Measurements from ENCODE around the gene PIGN. TPM values are rescaled to one million over a fixed set of nuclear protein-coding genes. Genes with fewer than 3 reads are reported as not detected.

Gene PIGN
- total and polyA plus RNA-seq, 2 of the 8 experiments (the other 6 are each of a cell fraction or from before 2014, with no cell fraction given) = 20.9 to 26.3 TPM

- no peak for FAIRE-seq
- Histone ChIP-seq H2BK15ac (ENCODE audit: low read length) (no peak overlapping the region), H3K9me3 (ENCODE audit: insufficient read depth in 2 of 2, low read depth in 1 of 2, low read length in 1 of 2) (no peaks in the 10 kb centered on the region), H2AFZ (ENCODE audit: low read length) (no peak overlapping the region), H4K91ac (replicated peaks; ENCODE audit: insufficient read length, low read length) (no peak overlapping the region), H3K4me3 (ENCODE audit: extremely low read depth in 1 of 4, insufficient read depth in 2 of 4, low read depth in 3 of 4, low read length in 4 of 4) (no peak overlapping the region), H2BK12ac (ENCODE audit: low read depth, low read length) (no peak overlapping the region), H3K23ac (ENCODE audit: insufficient read length) (no peak overlapping the region), H3K27me3 (replicated peaks in 1 of 4; ENCODE audit: control insufficient read depth in 3 of 4, extremely low read depth in 1 of 4, insufficient read depth in 3 of 4, low read length in 3 of 4) (no peaks in the 10 kb centered on the region), H4K5ac (ENCODE audit: insufficient read length, low read depth, low read length) (no peak overlapping the region), H2AK5ac (ENCODE audit: low read depth, low read length) (no peak overlapping the region), H3K56ac (replicated peaks; ENCODE audit: insufficient read length, low read depth, low read length) (no peak overlapping the region), H3K14ac (ENCODE audit: insufficient read length) (no peak overlapping the region), H3K79me1 (ENCODE audit: low read depth, low read length) (no peaks in the 10 kb centered on the region), H3K4me2 (ENCODE audit: insufficient read depth in 1 of 2, low read depth in 2 of 2, low read length in 2 of 2) (no peak overlapping the region), H2BK120ac (replicated peaks; ENCODE audit: low read depth, low read length) (no peak overlapping the region), H3K23me2 (ENCODE audit: low read depth, low read length) (no peaks in the 10 kb centered on the region), H4K8ac (ENCODE audit: extremely low read depth, insufficient read depth, low read length) (no peak overlapping the region), H3K27ac (ENCODE audit: low read depth, low read length) (no peak overlapping the region), H3K18ac (ENCODE audit: extremely low read depth, low read length) (no peak overlapping the region), H3K79me2 (ENCODE audit: control insufficient read depth in 1 of 2, insufficient read depth in 2 of 2, low read length in 2 of 2) (no peaks in the 10 kb centered on the region), H4K20me1 (replicated peaks in 1 of 2; ENCODE audit: control insufficient read depth in 1 of 2, insufficient read depth in 2 of 2, low read length in 2 of 2) (peaks cover 0 to 1% of the 10 kb centered on the region in 2 experiments), H2BK20ac (ENCODE audit: low read length) (no peak overlapping the region), H3K9ac (replicated peaks in 1 of 4; ENCODE audit: extremely low read depth in 1 of 4, low read depth in 3 of 4, low read length in 3 of 4) (no peak overlapping the region), H3K4ac (replicated peaks; ENCODE audit: insufficient read length, low read depth, low read length) (no peak overlapping the region), H2BK5ac (ENCODE audit: low read depth, low read length) (no peak overlapping the region), H3K4me1 (replicated peaks in 1 of 4; ENCODE audit: control insufficient read depth in 3 of 4, insufficient read depth in 4 of 4, low read length in 3 of 4) (peaks cover 0 to 3% (median 0%) of the 10 kb centered on the region in 4 experiments; a peak in 1 of 7 replicates), H3K36me3 (ENCODE audit: control insufficient read depth in 2 of 4, insufficient read depth in 4 of 4, low read length in 3 of 4) (no peaks in the 10 kb centered on the region; a peak in 1 of 8 replicates)
- CTCF ChIA-PET (ENCODE audit: partially characterized antibody) = interaction anchor here (1.6 kb wide), 1 partner anchor 24 kb away, joined by 7 read pairs; no protein-coding TSS in a partner anchor
- no peak for DNase-seq (ENCODE audit: low read depth in 1 of 2, low spot score in 2 of 2)
- WGBS, 2 experiments (ENCODE audit: extremely low coverage in 1 of 2, insufficient coverage in 1 of 2, insufficient read length in 1 of 2, insufficient replicate concordance in 2 of 2, low coverage in 1 of 2, low lambda C conversion rate in 2 of 2, missing lambda C conversion rate in 1 of 2) = 88% methylated on average over 1 of the region's 1 CpG; no CpG with 5 or more reads in 1 of the 2 experiments
- POLR2A ChIA-PET (ENCODE audit: partially characterized antibody) = no interaction called here
- TF ChIP-seq, protein P1, sequence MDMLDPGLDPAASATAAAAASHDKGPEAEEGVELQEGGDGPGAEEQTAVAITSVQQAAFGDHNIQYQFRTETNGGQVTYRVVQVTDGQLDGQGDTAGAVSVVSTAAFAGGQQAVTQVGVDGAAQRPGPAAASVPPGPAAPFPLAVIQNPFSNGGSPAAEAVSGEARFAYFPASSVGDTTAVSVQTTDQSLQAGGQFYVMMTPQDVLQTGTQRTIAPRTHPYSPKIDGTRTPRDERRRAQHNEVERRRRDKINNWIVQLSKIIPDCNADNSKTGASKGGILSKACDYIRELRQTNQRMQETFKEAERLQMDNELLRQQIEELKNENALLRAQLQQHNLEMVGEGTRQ (IDR thresholded peaks at IDR 0.05; ENCODE audit: low read length) = no peak
- TF ChIP-seq SUZ12 (IDR thresholded peaks at IDR 0.05; ENCODE audit: low read length) (no peak), SIX5 (IDR thresholded peaks at IDR 0.05; ENCODE audit: low read depth, low read length) (no peak), SRF (IDR thresholded peaks at IDR 0.05; ENCODE audit: low read depth, low read length) (no peak), RAD21 (IDR thresholded peaks at IDR 0.05 in 1 of 2, conservative IDR thresholded peaks at IDR 0.05 in 1 of 2; ENCODE audit: low read depth in 2 of 2, low read length in 2 of 2) (no peak), CEBPB (IDR thresholded peaks at IDR 0.05; ENCODE audit: low read depth, low read length) (no peak), CBX8 (IDR thresholded peaks at IDR 0.05; ENCODE audit: borderline replicate concordance, low read depth, low read length) (no peak), HDAC6 (IDR thresholded peaks at IDR 0.05; ENCODE audit: low read depth, low read length) (no peak), SAP30 (IDR thresholded peaks at IDR 0.05; ENCODE audit: insufficient read depth, insufficient replicate concordance, low read length) (no peak), BACH1 (IDR thresholded peaks at IDR 0.05; ENCODE audit: low read length) (no peak), NANOG (IDR thresholded peaks at IDR 0.05; ENCODE audit: insufficient read depth, low read depth, low read length, poor library complexity, severe bottlenecking) (no peak)
- TF ChIP-seq, protein P2, sequence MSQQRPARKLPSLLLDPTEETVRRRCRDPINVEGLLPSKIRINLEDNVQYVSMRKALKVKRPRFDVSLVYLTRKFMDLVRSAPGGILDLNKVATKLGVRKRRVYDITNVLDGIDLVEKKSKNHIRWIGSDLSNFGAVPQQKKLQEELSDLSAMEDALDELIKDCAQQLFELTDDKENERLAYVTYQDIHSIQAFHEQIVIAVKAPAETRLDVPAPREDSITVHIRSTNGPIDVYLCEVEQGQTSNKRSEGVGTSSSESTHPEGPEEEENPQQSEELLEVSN (IDR thresholded peaks at IDR 0.05) = no peak
Measured at GRCh38 chr18:62107881-62108280, 79.0 kb downstream of the PIGN start.

Data from H1 (cell line).